ENCODE measurements around the gene TMEM132A.

GRCh38 chr11:60910711-60911380 is 13.4 kb upstream of the TMEM132A start:
- no peak for TF ChIP-seq POLR2A (IDR thresholded peaks at IDR 0.05)
- TF ChIP-seq, protein P1, sequence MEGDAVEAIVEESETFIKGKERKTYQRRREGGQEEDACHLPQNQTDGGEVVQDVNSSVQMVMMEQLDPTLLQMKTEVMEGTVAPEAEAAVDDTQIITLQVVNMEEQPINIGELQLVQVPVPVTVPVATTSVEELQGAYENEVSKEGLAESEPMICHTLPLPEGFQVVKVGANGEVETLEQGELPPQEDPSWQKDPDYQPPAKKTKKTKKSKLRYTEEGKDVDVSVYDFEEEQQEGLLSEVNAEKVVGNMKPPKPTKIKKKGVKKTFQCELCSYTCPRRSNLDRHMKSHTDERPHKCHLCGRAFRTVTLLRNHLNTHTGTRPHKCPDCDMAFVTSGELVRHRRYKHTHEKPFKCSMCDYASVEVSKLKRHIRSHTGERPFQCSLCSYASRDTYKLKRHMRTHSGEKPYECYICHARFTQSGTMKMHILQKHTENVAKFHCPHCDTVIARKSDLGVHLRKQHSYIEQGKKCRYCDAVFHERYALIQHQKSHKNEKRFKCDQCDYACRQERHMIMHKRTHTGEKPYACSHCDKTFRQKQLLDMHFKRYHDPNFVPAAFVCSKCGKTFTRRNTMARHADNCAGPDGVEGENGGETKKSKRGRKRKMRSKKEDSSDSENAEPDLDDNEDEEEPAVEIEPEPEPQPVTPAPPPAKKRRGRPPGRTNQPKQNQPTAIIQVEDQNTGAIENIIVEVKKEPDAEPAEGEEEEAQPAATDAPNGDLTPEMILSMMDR (IDR thresholded peaks at IDR 0.05) = peak in 1 of 6 experiments; percentile 6

Measured in esophagus squamous epithelium (tissue), 4 donors.